ENCODE results near the gene FJX1. TPM values are rescaled to one million over a fixed set of nuclear protein-coding genes. Genes with fewer than 3 reads are reported as not detected.

The FJX1 gene
- total RNA-seq, 2 experiments from 2014 or later: 0.63 TPM; not detected in 1

DNA sequence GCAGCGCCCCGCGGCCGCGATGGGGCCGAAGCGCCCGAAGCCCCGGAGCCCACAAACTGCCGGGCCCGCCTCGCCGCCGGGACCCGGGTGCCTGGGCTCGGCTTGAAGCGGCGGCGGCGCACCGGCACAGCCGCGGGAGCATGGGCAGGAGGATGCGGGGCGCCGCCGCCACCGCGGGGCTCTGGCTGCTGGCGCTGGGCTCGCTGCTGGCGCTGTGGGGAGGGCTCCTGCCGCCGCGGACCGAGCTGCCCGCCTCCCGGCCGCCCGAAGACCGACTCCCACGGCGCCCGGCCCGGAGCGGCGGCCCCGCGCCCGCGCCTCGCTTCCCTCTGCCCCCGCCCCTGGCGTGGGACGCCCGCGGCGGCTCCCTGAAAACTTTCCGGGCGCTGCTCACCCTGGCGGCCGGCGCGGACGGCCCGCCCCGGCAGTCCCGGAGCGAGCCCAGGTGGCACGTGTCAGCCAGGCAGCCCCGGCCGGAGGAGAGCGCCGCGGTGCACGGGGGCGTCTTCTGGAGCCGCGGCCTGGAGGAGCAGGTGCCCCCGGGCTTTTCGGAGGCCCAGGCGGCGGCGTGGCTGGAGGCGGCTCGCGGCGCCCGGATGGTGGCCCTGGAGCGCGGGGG lies 346 bp downstream of the FJX1 start:
- no peak overlapping the region for H3K4me3 ChIP-seq (ENCODE audit: low read depth, low read length, poor library complexity, severe bottlenecking)

GRCh38 chr11:35619116-35619854 lies 1.0 kb downstream of the FJX1 start:
- BruUV-seq (replicated peaks): no TSS peak

More for the DNA sequence above, 346 bp downstream of the FJX1 start:
- Histone ChIP-seq H2AFZ (ENCODE audit: low read length) (no peak overlapping the region), H3K4me1 (ENCODE audit: insufficient read depth, low read length, poor library complexity, severe bottlenecking) (no peaks in the 10 kb centered on the region), H3K9me2 (ENCODE audit: insufficient read depth, low read length) (no peaks in the 10 kb centered on the region), H3K36me3 (ENCODE audit: insufficient read depth, low read length) (no peaks in the 10 kb centered on the region), H3K9me3 (ENCODE audit: low read length) (no peaks in the 10 kb centered on the region), H3K27ac (ENCODE audit: low read depth, low read length, poor library complexity, severe bottlenecking) (no peak overlapping the region), H3K4me2 (ENCODE audit: low read length) (no peak overlapping the region), H3K79me2 (ENCODE audit: insufficient read depth, low read depth, low read length) (no peaks in the 10 kb centered on the region), H4K20me1 (ENCODE audit: insufficient read depth, low read length) (no peaks in the 10 kb centered on the region)
- ChIA-PET POLR2A (no interaction called here), CTCF (ENCODE audit: unreplicated experiment) (no interaction called here)
- no TSS peak for BruUV-seq (replicated peaks)
- intact Hi-C loops (cut with micrococcal nuclease; ENCODE audit: unreplicated experiment): no loop called here
- no peak for DNase-seq (ENCODE audit: low spot score)
- TF ChIP-seq, protein P1, sequence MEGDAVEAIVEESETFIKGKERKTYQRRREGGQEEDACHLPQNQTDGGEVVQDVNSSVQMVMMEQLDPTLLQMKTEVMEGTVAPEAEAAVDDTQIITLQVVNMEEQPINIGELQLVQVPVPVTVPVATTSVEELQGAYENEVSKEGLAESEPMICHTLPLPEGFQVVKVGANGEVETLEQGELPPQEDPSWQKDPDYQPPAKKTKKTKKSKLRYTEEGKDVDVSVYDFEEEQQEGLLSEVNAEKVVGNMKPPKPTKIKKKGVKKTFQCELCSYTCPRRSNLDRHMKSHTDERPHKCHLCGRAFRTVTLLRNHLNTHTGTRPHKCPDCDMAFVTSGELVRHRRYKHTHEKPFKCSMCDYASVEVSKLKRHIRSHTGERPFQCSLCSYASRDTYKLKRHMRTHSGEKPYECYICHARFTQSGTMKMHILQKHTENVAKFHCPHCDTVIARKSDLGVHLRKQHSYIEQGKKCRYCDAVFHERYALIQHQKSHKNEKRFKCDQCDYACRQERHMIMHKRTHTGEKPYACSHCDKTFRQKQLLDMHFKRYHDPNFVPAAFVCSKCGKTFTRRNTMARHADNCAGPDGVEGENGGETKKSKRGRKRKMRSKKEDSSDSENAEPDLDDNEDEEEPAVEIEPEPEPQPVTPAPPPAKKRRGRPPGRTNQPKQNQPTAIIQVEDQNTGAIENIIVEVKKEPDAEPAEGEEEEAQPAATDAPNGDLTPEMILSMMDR (conservative IDR thresholded peaks at IDR 0.05; ENCODE audit: low read length): no peak

More at GRCh38 chr11:35619116-35619854, 1.0 kb downstream of the FJX1 start:
- no peak for DNase-seq (ENCODE audit: low spot score)
- no peaks in the 10 kb centered on the region for H3K36me3 ChIP-seq (ENCODE audit: insufficient read depth, low read length)
- no peak overlapping the region for H2AFZ ChIP-seq (ENCODE audit: low read length)
- intact Hi-C loops (cut with micrococcal nuclease; ENCODE audit: unreplicated experiment): no loop called here
- no peaks in the 10 kb centered on the region for H3K9me3 ChIP-seq (ENCODE audit: low read length)
- no peak overlapping the region for H3K4me2 ChIP-seq (ENCODE audit: low read length)
- H3K4me3 ChIP-seq (ENCODE audit: low read depth, low read length, poor library complexity, severe bottlenecking): no peak overlapping the region
- TF ChIP-seq, protein P1 (conservative IDR thresholded peaks at IDR 0.05; ENCODE audit: low read length): no peak
- no peak for TF ChIP-seq EZH2phosphoT487 (IDR thresholded peaks at IDR 0.05; ENCODE audit: borderline replicate concordance, low read depth, low read length)
- no peaks in the 10 kb centered on the region for H3K4me1 ChIP-seq (ENCODE audit: insufficient read depth, low read length, poor library complexity, severe bottlenecking)
- H4K20me1 ChIP-seq (ENCODE audit: insufficient read depth, low read length): no peaks in the 10 kb centered on the region
- H3K79me2 ChIP-seq (ENCODE audit: insufficient read depth, low read depth, low read length): no peaks in the 10 kb centered on the region
- ChIA-PET CTCF (ENCODE audit: unreplicated experiment) (no interaction called here), POLR2A (no interaction called here)
- no peak overlapping the region for H3K27ac ChIP-seq (ENCODE audit: low read depth, low read length, poor library complexity, severe bottlenecking)
- no peaks in the 10 kb centered on the region for H3K9me2 ChIP-seq (ENCODE audit: insufficient read depth, low read length)

Data from OCI-LY7 (cell line).